ENCODE data around the gene ORM2. TPM values are rescaled to one million over a fixed set of nuclear protein-coding genes. Genes with fewer than 3 reads are reported as not detected.

The ORM2 gene
- total and polyA plus RNA-seq, 9 of the 15 experiments (the other 6 are each of a cell fraction or from before 2014, with no cell fraction given) = 0.98 TPM; not detected in 8

- ATAC-seq (no peak), FAIRE-seq (no peak), DNase-seq (ENCODE audit: extremely low read depth in 1 of 4, low spot score in 3 of 4) (no peak)
- Histone ChIP-seq H3K4me3 (no peak overlapping the region), H4K20me1 (replicated peaks; ENCODE audit: control insufficient read depth, insufficient read depth, low read length) (no peaks in the 10 kb centered on the region), H3K9me1 (ENCODE audit: control insufficient read depth, insufficient read depth, low read length) (no peaks in the 10 kb centered on the region), H3K79me2 (ENCODE audit: control insufficient read depth, insufficient read depth, low read length) (no peaks in the 10 kb centered on the region), H2AFZ (ENCODE audit: low read depth, low read length) (no peak overlapping the region), H3K4me1 (replicated peaks in 1 of 2; ENCODE audit: control insufficient read depth in 2 of 2, insufficient read depth in 2 of 2, low read length in 2 of 2) (no peaks in the 10 kb centered on the region), H3K4me2 (ENCODE audit: insufficient read depth, low read length) (no peak overlapping the region), H3K36me3 (ENCODE audit: control insufficient read depth, insufficient read depth, low read length) (no peaks in the 10 kb centered on the region), H3K9ac (ENCODE audit: insufficient read depth in 1 of 2, low read depth in 2 of 2, low read length in 2 of 2) (no peak overlapping the region; a peak in 1 of 4 replicates), H3K27ac (ENCODE audit: extremely low read depth, low read depth, low read length) (no peak overlapping the region), H3K9me3 (replicated peaks; ENCODE audit: control insufficient read depth, insufficient read depth, low read depth, low read length) (0 out of 2 replicates have a peak, but pooled peaks cover 2% of the 10 kb centered on the region), H3K27me3 (ENCODE audit: control insufficient read depth in 2 of 2, insufficient read depth in 2 of 2, low read length in 2 of 2) (peaks cover 4 to 40% of the 10 kb centered on the region in 2 experiments; a peak in 3 of 5 replicates)
- WGBS (ENCODE audit: insufficient coverage, low coverage, missing lambda C conversion rate) = 5% methylated on average over 15 of the region's 15 CpGs
- ChIA-PET POLR2A (no interaction called here), CTCF (ENCODE audit: low intra/inter-chr PET ratio) (no interaction called here)
- BruUV-seq (replicated peaks) = no TSS peak
- in situ Hi-C loops (cut with MboI) = no loop called here
- intact Hi-C loops (cut with micrococcal nuclease) = no loop called here
- TF ChIP-seq NCOA2 (IDR thresholded peaks at IDR 0.05; ENCODE audit: partially characterized antibody in 2 of 2) = no peak
- no peak for TF ChIP-seq ZNF668 (CRISPR knock-in tag; IDR thresholded peaks at IDR 0.05)
- TF ChIP-seq ZNF511 (CRISPR knock-in tag; IDR thresholded peaks at IDR 0.05) = no peak
- no peak for TF ChIP-seq KDM5B (IDR thresholded peaks at IDR 0.05; ENCODE audit: insufficient replicate concordance, low read depth, low read length)
- no peak for TF ChIP-seq ZNF263 (CRISPR knock-in tag; IDR thresholded peaks at IDR 0.05; ENCODE audit: borderline replicate concordance)
- TF ChIP-seq ZNF444 (CRISPR knock-in tag; IDR thresholded peaks at IDR 0.05) = no peak
- TF ChIP-seq ZNF146 (CRISPR knock-in tag; IDR thresholded peaks at IDR 0.05; ENCODE audit: unreplicated experiment) = no peak
- no peak for TF ChIP-seq THRA (IDR thresholded peaks at IDR 0.05)
- TF ChIP-seq CHD4 (IDR thresholded peaks at IDR 0.05; ENCODE audit: insufficient read depth, insufficient replicate concordance, low read depth, low read length, poor library complexity, severe bottlenecking) = no peak
Observed at GRCh38 chr9:114299286-114300152, 30.1 kb upstream of the ORM2 start.

Data from K562 (cell line).